RKO (cell line): ENCODE results near the gene CEP112.

Experiments
- DNase-seq: peaks from one replicate; pipeline ENCODE4 v3.0.0-alpha.2; 2016; ENCODE audit warnings: low spot score

The CEP112 gene

GRCh38 chr17:65780111-65780510, 411.8 kb downstream of the CEP112 start:
- DNase-seq: no peak

- no peak for DNase-seq
Observed at GRCh38 chr17:65776890-65777289, 415.0 kb downstream of the CEP112 start.

- no peak for DNase-seq
Observed at GRCh38 chr17:65774787-65775186, 417.1 kb downstream of the CEP112 start.

GRCh38 chr17:65772989-65773388, 418.9 kb downstream of the CEP112 start:
- no peak for DNase-seq

- DNase-seq: no peak
Observed at GRCh38 chr17:65771704-65772103, 420.2 kb downstream of the CEP112 start.

GRCh38 chr17:65763786-65764185, 428.1 kb downstream of the CEP112 start:
- no peak for DNase-seq

DNA sequence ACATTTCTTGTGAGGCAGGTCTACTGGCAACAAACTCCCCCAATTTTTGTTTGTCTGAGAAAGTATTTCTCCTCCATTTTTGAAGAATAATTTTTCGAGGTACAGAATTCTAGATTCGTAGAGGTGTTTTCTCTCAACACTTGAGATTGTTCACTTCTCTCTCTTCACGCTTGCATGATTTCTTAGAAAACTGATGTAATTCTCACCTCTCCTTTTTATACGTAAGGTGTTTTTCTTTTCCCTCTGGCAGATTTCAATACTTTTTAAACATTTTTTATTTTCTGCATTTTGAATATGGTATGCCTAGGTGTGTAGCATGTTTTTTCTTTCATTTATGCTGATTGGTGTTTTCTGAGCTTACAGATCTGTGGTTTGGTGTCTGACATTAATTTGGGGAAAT, 429.0 kb downstream of the CEP112 start:
- no peak for DNase-seq

DNA sequence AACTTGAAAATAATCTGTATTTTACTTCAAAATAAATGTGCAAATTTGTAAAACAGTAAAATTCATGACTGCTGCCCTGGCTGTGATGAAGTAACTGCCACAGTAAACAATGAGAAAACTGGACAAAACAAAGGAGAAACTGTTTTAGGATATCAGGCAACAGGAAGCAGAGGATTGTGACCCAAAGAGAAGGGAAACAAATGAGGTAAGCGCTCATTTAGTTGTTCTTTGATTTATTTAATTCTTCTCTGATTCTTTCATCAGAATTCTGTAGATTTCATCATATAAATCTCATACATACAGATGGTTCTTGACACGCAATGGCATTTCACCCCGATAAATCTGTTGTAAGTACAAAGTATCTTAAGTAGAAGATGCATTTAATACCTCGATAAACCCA, 432.4 kb downstream of the CEP112 start:
- DNase-seq: no peak

GRCh38 chr17:65756760-65757159, 435.2 kb downstream of the CEP112 start:
- no peak for DNase-seq

DNA sequence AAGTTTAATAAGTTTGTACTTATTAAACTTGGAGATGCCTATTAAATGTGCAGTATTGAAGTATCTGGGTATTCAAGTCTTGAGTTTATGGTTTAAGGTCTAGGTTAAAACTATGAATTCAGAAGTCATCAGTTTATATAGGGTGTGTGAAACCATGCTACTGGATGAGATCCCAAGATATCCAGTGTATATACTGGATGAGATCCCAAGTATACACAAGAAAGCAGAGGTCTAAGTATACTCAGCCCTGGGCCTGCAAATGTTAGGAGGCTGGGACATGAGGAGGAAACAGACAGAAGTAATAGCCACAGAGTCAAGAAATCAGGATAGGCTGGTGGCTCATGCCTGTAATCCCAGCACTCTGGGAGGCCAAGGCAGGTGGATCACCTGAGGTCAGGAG, 436.1 kb downstream of the CEP112 start:
- no peak for DNase-seq

DNA sequence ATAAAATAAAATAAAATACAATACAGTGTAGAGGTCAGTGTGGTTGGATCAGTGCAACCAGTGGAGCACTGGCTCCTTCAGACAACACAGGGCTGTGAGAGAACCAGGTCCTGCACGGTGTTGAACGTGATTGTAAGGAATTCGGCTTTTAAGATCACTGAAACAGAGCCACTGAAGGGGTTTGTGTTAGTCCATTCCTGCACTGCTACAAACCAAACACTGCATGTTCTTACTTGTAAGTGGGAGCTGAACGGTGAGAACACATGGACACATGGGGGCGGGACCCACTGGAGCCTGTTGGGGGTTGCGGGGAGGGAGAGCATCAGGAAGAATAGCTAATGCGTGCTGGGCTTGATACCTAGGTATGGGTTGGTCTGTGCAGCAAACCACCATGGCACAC, 437.3 kb downstream of the CEP112 start:
- DNase-seq: no peak

- DNase-seq: no peak
Observed at GRCh38 chr17:65754081-65754480, 437.9 kb downstream of the CEP112 start.

DNA sequence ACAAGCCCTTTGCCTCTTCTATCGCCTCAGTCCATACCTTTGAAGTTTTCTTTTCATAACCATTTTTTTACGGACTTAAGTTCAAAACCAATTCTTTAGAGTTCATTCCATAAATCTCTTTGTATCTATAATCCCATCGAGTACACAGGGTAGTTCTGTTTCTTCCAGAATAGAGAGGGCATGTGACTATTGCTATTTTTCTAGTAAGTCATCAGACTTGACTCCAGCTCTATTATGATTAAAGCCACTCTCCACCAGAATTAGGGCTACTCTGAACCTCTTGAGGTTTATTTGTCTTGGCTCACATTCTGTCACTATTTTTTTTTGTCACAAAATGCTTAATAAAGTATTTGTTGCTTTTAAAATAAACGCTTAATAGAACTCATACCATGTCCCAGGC, 438.6 kb downstream of the CEP112 start:
- no peak for DNase-seq

- DNase-seq: no peak
Observed at GRCh38 chr17:65751263-65751662, 440.7 kb downstream of the CEP112 start.

DNA sequence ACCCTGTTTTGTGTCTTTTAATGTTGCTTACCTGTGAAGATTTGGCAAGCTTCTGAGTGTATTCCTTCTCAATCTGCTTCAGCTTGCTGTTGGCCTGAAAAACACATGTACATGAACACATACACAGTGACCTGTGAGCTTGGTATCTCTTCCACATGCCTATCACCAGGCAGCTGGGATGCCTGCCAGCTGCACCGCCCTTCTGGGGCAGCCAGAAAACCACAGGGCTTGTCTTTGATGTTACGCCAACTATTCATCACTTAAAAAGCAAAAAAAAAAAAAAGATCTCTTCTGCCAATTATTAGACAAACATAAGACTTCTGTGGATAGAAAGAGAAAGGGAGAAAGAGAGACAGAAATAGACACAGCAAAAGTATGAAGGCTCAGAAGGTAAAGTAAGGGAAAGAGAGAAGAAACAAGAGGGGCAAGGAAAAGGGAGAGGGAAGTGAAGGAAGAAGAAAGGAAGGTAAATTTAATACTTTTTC, 441.3 kb downstream of the CEP112 start:
- peak; percentile 54 for DNase-seq

DNA sequence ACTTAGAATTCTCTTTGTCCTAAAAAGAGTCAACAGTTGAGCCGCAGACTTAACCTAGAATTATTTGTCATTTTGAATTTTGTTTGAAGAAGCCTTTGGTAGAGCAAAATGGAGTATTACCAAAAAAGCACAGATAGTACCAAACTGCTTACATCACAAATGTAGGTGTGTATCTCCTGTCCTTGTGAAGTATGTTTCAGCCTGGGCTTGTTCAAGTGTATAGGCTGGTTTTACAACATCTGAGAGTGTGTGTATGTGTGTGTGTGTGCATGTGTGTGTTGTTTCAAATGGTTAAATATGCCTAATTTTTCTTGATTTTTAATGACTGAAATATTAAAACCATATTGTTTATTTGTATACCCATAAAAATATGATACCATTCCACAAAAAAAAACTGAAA, 441.8 kb downstream of the CEP112 start:
- DNase-seq: no peak

- DNase-seq: no peak
Observed at GRCh38 chr17:65749479-65749878, 442.5 kb downstream of the CEP112 start.

DNA sequence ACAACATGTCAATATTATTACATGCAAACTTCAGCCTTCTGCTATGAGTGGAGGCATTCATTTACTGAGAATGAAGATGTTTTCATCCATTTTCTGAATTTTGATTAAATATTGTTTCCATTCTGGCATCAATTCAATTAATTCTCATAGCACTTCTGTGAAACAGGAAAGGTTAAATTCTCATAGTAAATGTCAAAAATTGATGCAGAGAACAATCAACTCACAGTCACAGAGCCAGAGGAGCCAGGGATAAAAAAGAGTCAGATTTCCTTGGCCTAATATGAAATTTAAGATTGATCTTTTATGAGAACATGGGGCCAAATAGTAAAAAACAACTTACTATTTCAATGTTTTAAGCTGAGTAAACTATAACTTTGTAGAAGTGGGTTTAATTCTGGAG, 446.7 kb downstream of the CEP112 start:
- no peak for DNase-seq

GRCh38 chr17:65743308-65743655, 448.7 kb downstream of the CEP112 start:
- DNase-seq: no peak

DNA sequence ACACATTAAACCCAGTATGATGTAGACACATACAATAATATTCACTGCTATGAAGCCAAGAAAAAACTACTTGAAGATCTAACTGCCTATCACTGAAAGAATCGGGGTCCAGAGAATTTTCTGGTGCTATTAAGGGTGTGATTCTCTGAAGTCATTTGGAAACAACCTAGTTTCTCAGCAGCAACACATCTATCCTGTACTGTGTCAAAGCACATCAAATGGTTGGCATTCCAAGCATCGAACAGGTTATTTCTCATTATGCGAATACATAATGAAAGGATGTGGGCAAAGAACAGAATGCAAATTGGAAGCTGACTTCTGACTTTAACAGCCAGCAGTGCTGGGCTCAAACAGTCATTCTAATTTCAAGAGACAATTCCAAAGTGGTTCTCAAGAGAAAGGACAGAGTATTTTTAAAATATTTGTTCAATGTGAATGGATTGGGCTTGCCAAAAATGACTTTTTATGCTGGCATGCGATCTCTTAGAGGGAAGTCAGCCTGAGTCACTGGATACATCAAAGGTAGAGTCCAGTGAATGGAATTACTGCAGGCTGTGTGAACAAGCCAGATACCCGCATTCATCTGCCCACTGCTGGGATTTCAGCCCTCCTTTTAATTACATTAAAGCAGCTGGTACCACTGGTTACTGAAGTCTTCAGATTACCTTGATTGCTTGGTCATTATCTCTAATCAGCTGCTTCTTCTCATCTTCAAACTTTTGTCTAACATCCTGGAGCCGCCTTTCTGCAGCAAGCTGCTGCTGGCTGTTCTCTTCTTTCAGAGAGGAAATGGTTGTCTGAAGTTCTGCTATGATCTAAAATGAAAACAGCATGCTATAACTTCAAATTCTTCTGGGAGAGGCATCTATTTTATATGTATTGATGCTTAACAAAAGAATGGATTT, 449.3 kb downstream of the CEP112 start:
- DNase-seq: peak; percentile 51

- DNase-seq: no peak
Observed at GRCh38 chr17:65741710-65742109, 450.2 kb downstream of the CEP112 start.

GRCh38 chr17:65739034-65739433, 452.9 kb downstream of the CEP112 start:
- no peak for DNase-seq

- no peak for DNase-seq
Observed at GRCh38 chr17:65737451-65737850, 454.5 kb downstream of the CEP112 start.

DNA sequence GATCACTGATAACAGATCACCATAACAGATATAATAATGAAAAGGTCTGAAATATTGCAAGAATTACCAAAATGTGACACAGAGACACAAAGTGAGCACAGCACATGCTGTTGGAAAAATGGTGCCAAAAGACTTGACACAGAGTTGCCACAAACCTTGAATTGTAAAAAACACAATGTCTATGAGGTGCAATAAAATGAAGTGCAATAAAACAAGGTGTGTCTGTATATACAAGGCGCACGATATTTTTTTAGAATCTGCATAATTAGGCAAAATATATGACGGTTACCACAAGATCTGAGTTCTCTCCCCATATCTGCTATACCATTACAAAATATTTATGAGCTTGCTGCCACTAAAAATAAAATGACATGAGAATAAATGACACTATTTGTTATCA, 458.6 kb downstream of the CEP112 start:
- DNase-seq: no peak
